GM19023 (cell line): ENCODE data around the gene MAML3.
A peak's percentile ranks its signal among the peaks of the same experiment; 100 is the strongest.

Experiments
- ATAC-seq: cut with Tn5 transposase; IDR thresholded peaks from one replicate; pipeline ENCODE4 v1.9.1; 2021; ENCODE audit warnings: mild to moderate bottlenecking, moderate library complexity; ENCODE audit not compliant: unreplicated experiment

Gene MAML3

GRCh38 chr4:140012688-140013486 is 141.1 kb downstream of the MAML3 start:
- no peak for ATAC-seq

- ATAC-seq = no peak
Measured at GRCh38 chr4:140005699-140006098, 148.3 kb downstream of the MAML3 start.

GRCh38 chr4:140004922-140005627 is 148.9 kb downstream of the MAML3 start:
- ATAC-seq = no peak

- ATAC-seq = no peak
Measured at GRCh38 chr4:140004549-140004895, 149.5 kb downstream of the MAML3 start.

GRCh38 chr4:140003876-140004548 is 150.0 kb downstream of the MAML3 start:
- no peak for ATAC-seq

- ATAC-seq = no peak
Measured at GRCh38 chr4:140000232-140000631, 153.8 kb downstream of the MAML3 start.

GRCh38 chr4:139988863-139989765 is 164.9 kb downstream of the MAML3 start:
- no peak for ATAC-seq

- no peak for ATAC-seq
Measured at GRCh38 chr4:139987502-139987850, 166.5 kb downstream of the MAML3 start.

GRCh38 chr4:139986689-139987501 is 167.1 kb downstream of the MAML3 start:
- no peak for ATAC-seq

GRCh38 chr4:139986106-139986505 is 167.9 kb downstream of the MAML3 start:
- no peak for ATAC-seq

GRCh38 chr4:139985401-139985800 is 168.6 kb downstream of the MAML3 start:
- no peak for ATAC-seq

- ATAC-seq = no peak
Measured at GRCh38 chr4:139984471-139984870, 169.5 kb downstream of the MAML3 start.

GRCh38 chr4:139978692-139979091 is 175.3 kb downstream of the MAML3 start:
- ATAC-seq = peak; percentile 90

- no peak for ATAC-seq
Measured at GRCh38 chr4:139977838-139978609, 176.0 kb downstream of the MAML3 start.

- no peak for ATAC-seq
Measured at GRCh38 chr4:139975830-139976272, 178.1 kb downstream of the MAML3 start.

GRCh38 chr4:139973616-139974015 is 180.4 kb downstream of the MAML3 start:
- ATAC-seq = no peak

- ATAC-seq = no peak
Measured at GRCh38 chr4:139973015-139973414, 181.0 kb downstream of the MAML3 start.

- ATAC-seq = no peak
Measured at GRCh38 chr4:139972305-139972704, 181.7 kb downstream of the MAML3 start.

- no peak for ATAC-seq
Measured at GRCh38 chr4:139971111-139971510, 182.9 kb downstream of the MAML3 start.
